ENCODE results near the gene MTFR1L. TPM values are rescaled to one million over a fixed set of nuclear protein-coding genes. Genes with fewer than 3 reads are reported as not detected.

MTFR1L gene
- total RNA-seq, 2 donors from 2014 or later, result 154 to 303 TPM

GRCh38 chr1:25815208-25816111, 4.3 kb upstream of the MTFR1L start:
- H3K4me1 ChIP-seq, result peaks cover 0 to 23% of the 10 kb centered on the region in 2 donors
- no peaks in the 10 kb centered on the region for H3K27me3 ChIP-seq
- no peak for DNase-seq (ENCODE audit: low spot score)
- H3K36me3 ChIP-seq, result peaks cover 27% of the 10 kb centered on the region
- TF ChIP-seq CTCF (IDR thresholded peaks at IDR 0.05), result no peak
- no peak overlapping the region for H3K27ac ChIP-seq
- no peak overlapping the region for H3K4me3 ChIP-seq
- no peaks in the 10 kb centered on the region for H3K9me3 ChIP-seq

- no peaks in the 10 kb centered on the region for H3K9me3 ChIP-seq
- peaks cover 0 to 23% of the 10 kb centered on the region in 2 donors for H3K4me1 ChIP-seq
- H3K27me3 ChIP-seq, result no peaks in the 10 kb centered on the region
- no peak for DNase-seq (ENCODE audit: low spot score)
- no peak overlapping the region for H3K4me3 ChIP-seq
- peaks cover 27% of the 10 kb centered on the region for H3K36me3 ChIP-seq
- TF ChIP-seq CTCF (IDR thresholded peaks at IDR 0.05), result no peak
- no peak overlapping the region for H3K27ac ChIP-seq
Measured at GRCh38 chr1:25816112-25816718, 3.5 kb upstream of the MTFR1L start.

- no peak for TF ChIP-seq CTCF (IDR thresholded peaks at IDR 0.05)
- Histone ChIP-seq H3K27ac (no peak overlapping the region), H3K9me3 (no peaks in the 10 kb centered on the region), H3K36me3 (peaks cover 19% of the 10 kb centered on the region), H3K27me3 (no peaks in the 10 kb centered on the region), H3K4me3 (no peak overlapping the region), H3K4me1 (peaks cover 0 to 38% of the 10 kb centered on the region in 2 donors)
- DNase-seq (ENCODE audit: low spot score), result no peak
Measured at GRCh38 chr1:25817840-25818501, 1.8 kb upstream of the MTFR1L start.

GRCh38 chr1:25818569-25818968, 1.2 kb upstream of the MTFR1L start:
- no peak for DNase-seq (ENCODE audit: low spot score)
- Histone ChIP-seq H3K36me3 (peaks cover 20% of the 10 kb centered on the region), H3K27ac (no peak overlapping the region), H3K9me3 (no peaks in the 10 kb centered on the region), H3K4me1 (peaks cover 0 to 40% of the 10 kb centered on the region in 2 donors), H3K27me3 (no peaks in the 10 kb centered on the region), H3K4me3 (no peak overlapping the region)
- no peak for TF ChIP-seq CTCF (IDR thresholded peaks at IDR 0.05)

GRCh38 chr1:25820247-25821111, 725 bp downstream of the MTFR1L start:
- no peak for DNase-seq (ENCODE audit: low spot score)
- H3K27me3 ChIP-seq, result no peaks in the 10 kb centered on the region
- no peak for TF ChIP-seq CTCF (IDR thresholded peaks at IDR 0.05)
- no peaks in the 10 kb centered on the region for H3K9me3 ChIP-seq
- H3K4me3 ChIP-seq, result peak overlapping the region; percentile 86 to 98
- peaks cover 0 to 44% of the 10 kb centered on the region in 2 donors for H3K4me1 ChIP-seq
- peak overlapping the region; percentile 91 to 92 for H3K27ac ChIP-seq
- peaks cover 14% of the 10 kb centered on the region for H3K36me3 ChIP-seq

All from right atrium auricular region (tissue), 2 donors.